NOMO-1 treated with dmso at 0.1 percent for 144 hours (cell line): ENCODE measurements around the gene NOLC1.

Experiments used
- DNase-seq: peaks from one replicate; lab custom pipeline; 2025; ENCODE audit not compliant: unreplicated experiment; lab: John Stamatoyannopoulos, UW

NOLC1 gene

DNA sequence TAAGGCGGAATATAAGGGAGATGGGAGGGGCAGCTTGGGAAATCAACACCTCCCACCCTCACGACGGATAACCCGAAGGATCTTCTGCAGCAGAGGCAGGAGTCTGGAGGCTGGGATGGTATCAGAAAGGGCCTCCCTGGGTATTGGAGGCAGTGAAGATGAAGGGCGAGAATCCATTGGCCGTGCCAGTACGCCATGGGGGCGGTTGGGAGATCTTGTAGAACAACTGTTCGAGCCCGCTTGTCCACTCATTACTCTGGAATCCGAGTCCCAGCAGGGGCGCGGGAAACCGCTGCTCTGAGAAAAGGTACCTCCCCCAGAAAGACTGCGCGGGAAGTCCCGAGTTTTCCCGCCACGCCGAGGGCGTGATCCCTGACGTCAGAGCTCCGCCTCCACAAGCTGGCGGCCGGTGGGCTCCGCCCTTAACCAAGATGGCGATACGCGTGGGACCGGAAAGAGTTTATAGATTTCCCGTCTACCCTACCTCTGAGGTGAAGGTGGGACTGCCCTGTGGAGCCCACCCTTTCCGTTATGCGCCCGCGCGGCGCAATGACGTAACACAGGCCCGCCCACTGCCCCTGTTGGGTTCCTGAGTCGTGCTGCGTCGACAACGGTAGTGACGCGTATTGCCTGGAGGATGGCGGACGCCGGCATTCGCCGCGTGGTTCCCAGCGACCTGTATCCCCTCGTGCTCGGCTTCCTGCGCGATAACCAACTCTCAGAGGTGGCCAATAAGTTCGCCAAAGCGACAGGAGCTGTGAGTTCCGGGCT, at the start of gene NOLC1:
TSS of gene NOLC1 (plus strand) at position 616 of the 771 bp plus-strand sequence. CDS start at position 638, 22 bp downstream.
- peak; percentile 96 for DNase-seq

DNA sequence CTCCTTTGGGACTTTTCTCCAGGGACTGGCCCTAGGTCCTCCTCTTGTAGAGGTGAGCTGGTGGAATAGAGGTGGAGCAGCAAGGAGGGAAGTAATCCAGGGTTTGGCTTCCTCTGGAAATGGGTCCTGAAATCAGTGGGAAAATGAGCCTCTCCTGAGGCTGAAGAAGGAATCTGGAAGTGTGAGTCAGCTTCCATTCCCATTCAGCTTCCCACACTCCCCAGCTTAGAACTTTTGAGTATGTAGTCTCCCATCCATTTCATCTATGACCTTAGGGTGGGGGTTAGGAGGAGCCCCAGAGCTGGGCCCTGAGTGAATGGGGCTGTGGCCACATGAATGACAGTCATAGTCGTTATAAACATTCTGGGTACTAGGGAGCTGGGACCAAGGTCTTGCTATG, 49.8 kb upstream of the NOLC1 start:
- DNase-seq, result no peak

DNA sequence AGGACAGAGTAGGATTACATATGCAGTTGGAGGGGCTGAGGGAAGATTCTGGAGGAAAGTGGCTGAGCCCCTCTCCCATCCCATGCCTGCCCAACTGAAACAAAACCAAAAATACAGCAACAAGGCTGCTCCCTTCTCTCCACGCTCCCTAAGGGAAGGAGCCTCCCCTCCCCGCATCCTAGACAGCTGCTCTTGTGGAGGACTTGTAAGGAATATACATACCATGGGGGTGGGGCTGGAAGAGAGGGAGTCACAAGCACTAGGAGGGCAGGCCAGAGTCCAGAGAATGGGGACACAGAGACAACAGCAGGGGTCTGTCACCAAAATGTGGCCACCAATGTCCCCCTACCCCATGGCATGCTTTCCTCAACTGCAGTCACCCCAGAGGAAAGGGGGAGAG, 45.2 kb upstream of the NOLC1 start:
- no peak for DNase-seq

DNA sequence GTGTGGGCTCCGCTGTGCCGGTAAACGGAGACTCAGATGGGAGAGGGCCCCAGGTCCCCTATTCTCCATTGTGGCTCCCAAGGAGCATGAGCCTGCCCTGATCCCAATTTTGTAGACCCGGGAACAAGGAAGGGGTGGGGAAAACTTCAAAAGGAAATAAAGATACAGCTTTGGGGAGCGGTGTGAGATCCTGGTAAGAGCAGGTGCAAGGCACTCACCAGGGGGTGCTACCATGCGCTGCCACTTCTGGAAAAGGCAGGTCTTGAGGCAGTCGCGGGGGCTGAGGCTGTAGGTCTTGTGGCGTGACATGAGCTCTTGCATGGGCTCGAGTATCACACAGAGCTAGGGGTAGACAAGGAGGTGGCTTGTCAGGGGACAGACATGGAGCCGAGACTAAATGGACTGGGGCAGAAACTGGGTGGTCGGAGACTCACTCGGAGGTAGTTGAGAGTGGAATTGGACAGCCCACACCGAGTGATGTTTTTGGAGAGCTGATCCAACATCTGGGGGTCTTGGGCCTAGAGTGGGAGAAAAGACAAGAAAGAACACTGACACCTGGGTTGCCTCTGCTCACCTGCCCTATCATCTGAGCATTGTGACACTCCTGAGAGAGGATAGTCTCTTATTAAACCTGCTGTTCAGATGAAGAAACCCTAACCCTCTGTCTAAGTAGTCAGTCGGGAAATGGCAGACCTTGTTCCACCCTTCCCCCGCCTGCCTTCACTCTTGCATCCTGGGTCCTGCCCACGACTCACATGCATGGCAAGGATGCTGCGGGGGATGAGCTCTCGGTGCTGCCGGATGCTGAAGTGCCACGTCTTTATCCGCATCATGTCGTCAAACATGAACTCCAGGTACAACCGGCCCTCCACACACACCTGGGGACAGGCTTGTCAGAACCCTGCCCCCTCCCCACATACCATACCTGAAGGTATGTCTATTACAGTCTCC, 42.7 kb upstream of the NOLC1 start:
- no peak for DNase-seq

DNA sequence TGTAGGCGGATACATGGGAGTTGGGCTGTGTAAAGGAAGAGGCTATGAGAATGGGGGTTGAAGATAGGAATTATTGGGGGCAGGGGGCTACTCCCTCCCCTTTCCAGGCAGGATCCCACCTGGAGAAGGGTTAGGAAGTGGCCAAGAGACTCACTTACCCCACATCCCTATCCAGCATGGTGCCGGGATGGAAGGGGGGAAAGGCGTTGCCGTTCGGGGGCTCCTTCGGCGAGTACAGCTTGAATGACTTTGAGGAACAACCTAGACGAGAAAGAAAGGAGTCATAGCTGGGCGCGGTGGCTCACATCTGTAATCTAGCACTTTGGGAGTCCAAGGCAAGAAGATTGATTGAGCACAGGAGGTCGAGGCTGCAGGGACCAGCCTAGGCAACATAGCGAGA, 40.9 kb upstream of the NOLC1 start:
- DNase-seq, result no peak

DNA sequence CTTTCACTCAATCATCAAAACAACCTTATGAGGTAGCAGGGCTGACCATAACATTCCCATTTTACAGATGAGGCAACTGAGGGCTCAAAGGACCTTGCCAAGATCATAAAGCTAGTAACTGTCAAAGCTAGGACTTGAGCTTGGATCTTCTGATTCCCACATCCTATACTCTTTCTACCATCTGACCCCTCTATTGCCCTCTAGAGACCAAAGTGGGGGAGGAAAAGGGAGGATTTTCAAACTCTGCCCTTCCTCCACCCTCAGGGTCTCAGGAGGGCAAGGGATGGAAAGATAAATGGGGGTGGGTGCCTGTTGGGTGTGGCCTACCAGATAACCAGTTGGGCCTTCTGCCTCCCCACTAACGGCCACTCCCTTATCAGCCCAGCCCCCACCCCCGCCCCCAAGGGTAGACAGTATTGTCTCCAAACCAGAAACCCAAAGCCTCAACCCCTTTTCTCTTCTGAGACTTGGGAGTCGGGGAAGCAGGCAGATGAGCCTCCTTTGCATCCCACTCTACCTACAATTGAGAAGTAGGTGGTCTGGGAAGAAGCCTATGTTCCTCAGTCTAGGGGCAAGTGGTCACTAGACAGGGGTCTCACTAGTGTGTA, 39.9 kb upstream of the NOLC1 start:
- no peak for DNase-seq

DNA sequence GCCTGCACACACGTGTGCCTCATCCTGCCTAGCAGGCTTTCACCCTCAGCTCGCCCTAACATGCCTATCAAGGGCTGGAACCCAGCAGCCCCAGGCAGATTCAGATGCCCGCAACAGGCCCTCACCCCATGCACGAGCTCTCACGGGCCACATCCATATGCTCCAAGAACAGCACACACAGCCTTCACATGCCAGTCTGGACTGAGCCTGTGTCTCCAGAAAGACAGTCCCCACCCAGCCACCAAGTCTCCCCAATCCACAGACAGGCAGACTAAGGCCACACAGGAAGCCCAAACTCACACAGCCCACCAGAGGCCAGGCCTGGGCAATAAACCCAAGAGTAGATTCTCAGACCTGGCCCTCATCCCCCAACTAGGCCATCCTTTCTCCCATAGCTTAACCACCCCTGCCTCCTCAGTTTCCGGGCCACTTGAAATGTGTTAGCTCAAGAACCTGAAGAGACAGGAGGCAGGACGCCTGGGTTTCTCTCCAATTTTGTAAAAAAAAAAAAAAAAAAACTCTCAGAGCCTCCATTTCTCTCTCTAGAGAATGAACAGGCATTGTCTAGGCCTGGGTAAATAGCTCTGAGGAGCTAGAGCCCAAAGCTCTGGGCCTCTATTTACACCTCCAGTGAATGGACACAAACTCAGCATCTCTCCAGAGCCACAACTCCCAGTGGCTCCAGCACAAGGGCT, 38.8 kb upstream of the NOLC1 start:
- no peak for DNase-seq

DNA sequence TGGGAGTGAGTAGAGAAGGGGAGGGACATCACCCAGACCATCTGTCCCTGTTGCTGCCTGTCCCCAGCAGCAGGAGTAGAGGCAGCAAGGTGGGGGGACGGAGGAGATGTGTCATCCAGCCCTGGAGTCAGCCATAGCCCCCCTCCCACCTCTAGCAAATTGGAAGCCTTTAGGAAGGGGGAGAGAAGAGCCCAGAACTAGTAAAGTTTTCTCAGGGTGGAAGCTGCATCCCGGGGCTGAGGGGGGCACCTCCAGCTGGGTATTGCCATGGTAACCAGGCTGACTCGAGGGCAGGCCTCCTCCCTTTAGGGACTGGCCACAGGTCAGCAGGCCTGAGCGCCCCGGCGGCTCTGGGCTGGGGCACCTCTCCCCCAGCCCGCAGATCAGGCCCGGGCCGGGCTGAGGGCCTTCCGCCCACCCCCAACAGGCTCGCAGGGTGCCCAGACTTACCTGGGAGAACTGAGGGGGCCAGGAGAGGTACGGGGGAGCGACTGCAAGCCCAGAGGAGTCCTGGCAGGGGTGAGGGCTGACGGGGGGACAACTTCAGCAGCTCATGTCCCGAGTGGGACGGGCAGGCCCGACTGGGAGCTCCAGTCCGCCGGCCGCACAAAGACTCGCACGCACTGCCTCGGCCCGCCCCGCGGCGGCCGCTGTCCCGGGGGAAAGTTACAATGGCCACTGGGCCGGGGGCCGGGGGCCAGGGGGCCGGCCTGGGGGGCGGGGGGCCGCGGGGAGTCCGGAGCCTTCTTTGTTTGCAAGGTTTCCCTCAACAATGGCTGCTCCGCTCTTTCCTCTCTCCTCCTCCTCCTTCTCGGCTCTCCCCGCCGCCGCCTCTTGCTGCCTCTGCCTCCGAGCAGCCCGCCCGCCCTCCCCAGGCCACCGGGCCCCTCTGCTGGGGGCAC, 38.0 kb upstream of the NOLC1 start:
- DNase-seq, result no peak

DNA sequence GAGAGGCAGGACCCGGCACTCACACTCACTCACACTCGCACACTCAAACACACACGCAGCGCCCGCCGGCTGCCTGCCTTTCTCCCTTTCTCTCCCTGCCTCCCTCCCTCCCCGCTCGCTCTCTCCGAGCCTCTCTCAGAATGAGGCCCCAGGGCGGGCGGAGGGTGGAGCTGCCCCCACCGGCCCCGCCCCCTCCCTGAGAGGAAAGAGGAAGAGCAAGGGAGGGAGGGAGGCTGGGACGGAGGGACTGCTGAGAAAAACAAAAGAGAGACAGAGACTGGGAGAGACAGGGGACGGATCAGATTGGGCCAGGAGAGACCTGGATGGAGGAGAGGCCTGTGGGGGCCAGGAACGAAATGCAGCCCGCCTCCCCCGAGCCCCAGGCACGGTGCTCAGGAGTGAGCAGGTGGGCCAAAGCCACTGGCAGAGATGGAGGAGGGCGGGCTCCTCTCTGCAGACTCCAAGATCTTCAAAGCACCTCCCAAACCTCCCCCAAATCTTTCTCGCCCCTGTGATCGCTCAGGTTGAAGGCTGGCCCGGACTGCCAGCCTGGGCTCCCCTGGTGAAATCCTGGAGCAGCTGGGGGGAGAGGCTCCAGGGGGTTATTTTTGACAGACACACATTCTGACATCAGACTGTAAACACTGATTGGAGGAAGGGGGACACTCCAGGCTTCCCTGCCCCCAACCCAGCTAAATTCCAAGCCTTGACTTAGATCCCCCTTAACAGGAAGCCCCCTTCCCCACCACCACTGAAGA, 37.1 kb upstream of the NOLC1 start:
- DNase-seq, result peak; percentile 85

DNA sequence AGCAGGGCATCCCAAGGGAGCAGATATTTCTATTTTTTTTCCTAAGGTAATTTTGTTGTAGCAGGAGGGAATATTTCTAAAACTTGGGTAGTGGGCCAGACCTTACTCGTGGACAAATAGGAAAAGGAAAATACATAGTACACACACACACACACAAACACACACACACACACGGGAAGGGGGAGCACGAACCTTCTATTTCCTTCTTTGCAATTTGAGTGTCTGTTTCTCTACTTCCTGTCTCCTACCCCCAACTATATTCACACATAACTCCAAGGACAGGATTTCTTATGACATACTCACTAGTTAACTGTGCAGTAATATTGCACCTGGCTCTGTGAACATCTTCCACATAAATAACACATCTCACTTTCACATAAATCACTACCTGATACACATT, 36.4 kb upstream of the NOLC1 start:
- DNase-seq, result peak; percentile 11

DNA sequence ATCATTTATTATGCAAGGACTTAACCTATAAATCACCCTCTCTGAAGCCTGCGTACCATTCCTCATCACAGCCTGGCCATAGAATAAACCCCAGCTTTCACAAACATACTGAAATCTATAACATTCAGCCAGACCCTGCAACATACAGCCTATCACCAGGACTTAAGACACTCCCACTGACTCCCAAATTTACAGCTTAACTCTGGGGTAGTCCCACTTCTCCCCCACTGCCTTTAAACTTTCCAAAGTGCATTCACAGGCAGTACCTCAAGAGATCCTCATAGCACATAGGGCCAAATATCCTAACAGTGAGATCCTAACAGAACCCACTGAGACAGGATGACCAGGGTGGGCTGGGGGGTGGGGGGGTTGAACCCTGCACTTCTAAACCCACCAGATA, 35.5 kb upstream of the NOLC1 start:
- no peak for DNase-seq

DNA sequence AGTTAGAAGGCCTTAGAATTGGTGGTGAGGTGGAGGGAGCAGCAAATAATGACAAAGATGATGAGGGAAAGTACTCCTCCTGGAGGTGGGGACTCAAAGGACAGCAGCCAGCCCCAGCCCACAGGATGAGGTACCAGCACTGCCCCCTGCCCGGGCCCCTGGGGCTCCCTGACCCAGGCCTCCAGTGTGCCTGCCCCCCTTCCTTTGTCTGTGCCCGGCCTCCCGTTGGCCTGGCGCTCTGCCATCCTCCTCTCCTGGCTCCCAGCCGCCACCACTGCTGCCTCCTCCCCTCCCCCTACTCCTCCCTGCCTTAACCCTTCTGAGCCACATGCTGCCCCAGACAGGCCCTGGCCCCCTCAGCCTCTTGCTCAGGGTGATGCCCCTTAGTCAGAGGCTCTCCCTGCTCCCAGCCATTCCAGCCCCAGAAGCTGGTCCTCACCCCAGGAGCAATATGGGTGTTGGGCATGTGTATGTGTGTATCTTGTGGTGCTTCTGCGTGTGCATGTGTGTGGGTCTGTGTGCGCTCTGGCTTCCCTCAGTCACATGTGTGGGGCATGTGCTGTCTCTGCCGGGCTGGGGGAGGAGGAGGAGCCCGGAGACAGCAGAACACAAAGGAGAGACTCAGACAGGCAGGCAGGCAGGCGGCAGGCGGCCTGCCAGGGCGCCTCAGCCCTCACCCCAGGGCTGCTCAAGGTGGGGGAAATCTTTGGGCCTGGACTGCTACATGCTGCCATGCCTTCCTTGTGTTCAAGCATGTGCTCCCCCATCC, 34.6 kb upstream of the NOLC1 start:
- DNase-seq, result peak; percentile 50

DNA sequence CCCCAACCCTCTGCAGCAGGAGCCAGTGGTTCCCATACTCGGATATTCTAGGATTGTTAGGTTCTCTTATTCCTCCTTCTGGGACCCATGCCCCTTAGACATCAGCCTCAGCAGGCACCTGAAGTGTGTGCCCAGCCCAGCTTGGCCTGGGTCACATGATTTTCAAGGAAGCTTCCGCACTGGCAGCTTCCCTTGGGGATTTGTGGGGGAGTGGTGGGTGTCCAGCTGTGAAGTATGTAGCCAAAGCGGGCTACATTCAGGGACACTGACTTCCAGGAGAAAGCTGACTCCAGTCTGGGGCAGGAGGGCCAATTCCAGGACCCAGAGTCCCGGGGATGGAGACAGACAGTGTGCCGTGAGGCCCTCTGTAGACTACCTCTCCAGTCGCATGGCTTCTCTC, 33.3 kb upstream of the NOLC1 start:
- no peak for DNase-seq

DNA sequence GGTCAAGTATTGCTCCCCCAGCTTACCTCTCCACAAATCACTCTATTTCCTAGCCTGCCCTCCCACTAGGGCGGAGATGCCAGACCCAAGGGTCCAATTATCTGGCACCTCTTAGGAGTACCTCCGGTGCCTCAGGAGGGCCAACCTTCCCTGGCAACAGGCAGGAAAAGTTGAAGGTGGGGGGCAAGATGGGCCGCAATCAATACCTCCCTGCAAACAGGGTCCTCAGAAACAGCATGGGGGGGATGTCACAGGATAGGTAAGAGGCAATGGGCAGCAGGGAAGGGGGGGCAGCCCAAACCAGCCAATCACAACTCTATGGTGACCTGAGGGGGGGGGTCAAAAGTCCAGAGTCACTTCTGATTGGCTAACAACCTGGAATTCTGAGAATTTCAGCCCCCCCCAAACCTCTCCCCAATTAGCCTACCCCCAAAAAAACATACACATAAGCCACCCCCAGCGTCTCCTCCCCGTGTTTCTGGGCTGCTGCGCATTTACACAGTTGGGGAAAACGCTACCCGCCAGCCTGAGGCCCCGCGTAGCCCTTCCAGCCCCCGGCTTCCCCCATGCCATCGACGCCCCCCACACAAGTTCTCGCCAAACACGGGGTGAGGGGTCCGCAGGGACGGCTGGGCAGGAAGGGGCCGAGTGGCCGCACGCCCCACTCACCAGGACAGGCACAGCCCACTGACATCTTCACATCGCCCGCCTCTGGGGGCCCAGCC, 32.6 kb upstream of the NOLC1 start:
- no peak for DNase-seq

DNA sequence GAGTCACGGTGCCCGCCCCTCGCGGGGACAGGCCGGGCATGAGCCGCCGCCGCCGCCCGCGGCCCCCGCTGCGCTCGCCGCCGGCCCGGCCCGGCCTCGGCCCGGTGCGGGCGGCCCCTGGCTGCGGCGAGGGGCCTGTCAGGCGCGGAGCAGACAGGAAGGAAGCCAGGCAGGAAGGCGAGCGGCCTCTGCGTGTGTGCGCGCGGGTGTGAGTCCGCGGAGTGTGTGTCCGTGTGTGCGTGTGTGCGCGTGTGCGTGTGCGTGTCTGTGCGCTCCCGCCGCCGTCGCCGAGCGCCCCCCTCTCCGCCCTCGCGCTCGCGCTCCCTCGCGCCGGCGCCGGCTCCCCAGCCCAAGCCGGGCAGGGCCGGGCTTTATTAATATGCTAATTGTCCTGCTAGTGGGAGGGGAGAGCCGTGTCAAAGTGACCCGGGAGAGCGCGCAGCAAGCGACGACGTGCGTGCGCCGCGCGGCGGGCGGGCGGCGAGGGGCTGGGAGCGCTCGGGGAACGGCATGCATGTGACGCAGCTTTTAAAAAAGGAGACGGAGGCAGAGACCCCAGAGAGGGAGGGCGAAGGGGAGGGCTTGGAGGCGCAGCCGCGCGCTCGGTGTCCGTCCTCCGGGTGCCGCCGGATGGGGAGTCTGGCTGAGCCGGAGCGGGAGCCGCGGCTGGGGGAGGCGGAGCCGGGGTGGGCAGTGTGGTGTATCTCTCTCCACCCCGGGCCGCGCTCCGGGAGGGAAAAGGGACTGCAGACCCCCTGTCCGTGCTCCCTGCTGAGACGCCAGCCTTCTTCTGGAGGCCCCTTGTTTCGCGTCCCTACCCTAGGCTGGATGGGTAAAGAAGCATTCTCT, 31.8 kb upstream of the NOLC1 start, which contains the start of gene LDB1:
TSS of gene LDB1 (minus strand) at position 227 of the 849 bp plus-strand sequence. CDS start 258 bp downstream, outside the sequence.
- DNase-seq, result peak; percentile 76

DNA sequence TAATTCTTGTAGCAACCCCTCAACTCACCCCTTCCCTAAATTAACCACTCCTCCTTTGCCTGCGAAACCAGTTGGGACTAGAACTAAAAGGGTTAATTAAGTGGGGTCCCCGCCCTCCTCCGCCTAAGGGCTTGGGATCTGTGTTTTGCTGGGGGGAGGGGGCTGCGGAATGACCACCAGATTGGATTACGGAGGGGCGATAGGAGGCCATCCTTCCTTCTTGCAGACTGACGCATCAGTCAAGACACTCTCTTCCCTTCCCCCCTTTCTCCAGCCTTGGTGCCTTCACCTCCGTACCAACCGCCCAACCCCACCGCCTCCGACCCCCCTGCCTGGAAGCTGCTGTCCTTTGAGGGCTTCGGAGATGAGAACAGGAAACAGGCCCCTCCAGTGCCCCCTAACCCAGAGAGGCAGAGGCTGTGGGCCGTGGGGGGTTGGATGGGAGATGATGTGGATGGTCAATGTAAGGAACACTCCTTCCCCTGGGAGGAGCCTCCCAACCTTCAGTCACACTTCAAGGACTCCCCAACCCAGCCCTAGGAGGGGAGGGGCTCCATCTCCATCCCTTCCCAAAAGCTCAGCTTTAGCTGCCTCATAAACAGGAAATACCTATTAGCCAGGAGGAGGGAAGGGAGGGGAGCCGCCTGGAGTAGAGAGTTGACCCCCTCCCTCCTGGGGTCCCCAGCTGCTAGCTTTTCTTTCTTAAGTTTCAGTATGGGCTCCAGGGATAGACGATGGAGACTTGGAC, 31.0 kb upstream of the NOLC1 start:
- no peak for DNase-seq
